ENCODE measurements around the gene VSTM2B.

Gene VSTM2B

DNA sequence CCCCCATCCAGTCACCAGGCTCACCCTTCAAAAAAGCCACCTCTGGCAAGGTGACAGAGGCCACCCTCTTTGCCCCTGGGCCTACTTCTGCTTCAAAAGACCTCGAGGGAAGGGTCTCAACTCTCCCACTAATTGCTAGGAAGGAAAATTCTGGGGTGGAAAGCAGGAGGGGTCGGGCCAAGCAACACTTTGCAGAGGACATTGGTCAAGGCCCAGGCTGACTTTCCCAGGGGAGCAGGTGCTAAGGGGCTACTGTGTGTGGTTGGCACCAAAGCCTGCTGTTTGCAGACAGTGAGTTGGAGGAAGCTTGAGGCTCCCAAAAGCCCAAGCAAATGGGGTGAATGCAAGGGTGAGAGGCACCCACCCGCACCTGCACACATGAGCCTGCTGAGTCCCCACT, 28.6 kb upstream of the VSTM2B start:
- DNase-seq, result no peak

DNA sequence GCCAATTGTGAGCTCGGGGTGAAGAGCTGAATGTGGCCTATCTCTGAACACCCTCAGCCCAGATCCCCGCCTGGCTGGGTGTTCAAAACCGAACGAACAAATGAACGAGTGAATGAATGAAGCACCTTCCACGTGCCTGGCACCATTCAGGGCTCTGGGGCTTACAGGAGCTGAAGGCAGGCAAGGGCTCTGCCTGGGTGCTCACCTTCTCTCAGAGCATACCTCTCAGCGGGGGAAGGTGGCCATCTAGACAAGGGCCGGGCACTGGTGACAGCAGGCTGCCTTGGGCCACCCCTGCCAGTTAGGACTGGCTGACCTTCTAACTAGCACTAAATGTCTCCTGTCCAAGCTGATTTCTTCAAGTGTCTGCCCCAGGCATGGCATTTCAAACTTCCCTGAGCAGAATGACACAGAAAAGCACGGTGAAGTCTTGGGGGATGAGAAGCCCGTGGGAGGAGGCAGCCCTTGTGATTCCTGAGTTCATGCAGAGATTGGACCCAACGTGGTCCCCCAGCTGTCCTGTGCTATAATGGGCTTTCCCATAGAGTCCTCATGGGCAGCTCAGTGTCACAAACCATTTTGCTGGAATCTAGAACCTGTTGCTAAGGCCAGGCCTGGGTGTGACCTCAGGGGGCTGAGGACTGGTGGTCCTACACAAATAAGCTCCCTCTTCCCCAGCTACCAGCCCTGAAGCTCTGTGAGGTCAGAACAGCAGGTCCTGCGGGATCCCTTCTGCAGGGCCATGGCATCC, 27.9 kb upstream of the VSTM2B start:
- DNase-seq, result no peak

DNA sequence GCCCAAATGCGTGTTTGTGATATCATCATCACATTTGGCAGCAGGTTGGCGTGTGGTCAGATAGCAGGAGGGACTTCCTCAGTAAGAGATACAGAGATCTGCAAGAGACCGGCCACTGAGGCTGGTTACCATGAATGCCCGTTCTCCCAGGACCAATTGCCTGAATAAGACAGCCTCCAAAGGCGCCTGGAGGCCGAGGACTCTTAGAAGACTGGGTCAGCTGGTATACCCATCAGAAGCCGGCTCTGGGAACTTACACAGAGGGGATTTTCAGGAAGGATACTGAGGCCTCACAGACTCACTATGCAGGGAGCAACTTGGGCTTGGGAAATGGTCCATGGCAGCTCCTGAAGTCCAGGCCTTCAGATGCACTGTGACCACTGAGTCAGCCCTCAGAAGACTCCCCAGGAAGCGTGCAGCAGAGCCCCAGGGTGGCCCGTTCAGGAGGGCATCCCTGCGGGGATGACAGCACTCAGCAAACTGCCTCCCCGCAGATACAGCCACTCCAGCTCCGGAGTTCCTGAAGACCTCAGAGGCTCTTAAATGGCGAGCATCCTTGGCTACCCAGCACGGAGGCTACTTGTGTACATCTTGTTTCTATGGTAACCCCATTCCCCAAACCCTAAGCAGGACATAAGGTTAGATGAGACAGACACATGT, 26.4 kb upstream of the VSTM2B start:
- DNase-seq, result no peak

DNA sequence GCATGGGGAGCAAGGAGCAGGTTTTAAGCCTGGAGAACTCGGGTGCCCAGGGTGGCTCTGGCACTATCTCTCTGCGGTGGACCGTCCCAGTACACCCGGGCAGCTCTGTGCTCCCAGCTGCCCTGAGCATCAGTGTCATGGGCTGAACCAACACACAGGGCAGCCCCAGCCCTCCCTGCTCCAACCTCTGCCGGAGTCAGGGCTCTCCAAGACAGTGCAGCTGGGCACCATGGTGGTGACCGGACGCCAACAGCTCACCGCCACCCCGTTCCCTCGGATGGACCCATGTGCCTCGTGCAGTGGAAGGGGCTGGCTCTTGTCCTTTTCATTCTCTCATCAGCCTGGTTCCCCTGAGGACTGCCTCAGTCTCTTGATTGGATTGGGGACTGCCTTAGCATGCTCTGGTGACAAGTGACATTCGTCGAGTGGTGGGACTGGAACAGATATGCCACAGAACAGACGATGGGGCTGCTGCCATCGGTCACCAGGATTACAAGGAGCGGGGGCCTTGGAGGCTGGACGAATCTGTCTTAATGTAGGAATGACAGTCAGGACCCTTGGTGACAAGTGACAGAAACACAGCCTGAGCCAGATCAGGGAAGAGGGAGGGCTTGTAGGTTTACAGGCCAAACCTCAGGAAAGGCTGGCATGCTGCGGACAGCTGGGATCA, 25.7 kb upstream of the VSTM2B start:
- no peak for DNase-seq

DNA sequence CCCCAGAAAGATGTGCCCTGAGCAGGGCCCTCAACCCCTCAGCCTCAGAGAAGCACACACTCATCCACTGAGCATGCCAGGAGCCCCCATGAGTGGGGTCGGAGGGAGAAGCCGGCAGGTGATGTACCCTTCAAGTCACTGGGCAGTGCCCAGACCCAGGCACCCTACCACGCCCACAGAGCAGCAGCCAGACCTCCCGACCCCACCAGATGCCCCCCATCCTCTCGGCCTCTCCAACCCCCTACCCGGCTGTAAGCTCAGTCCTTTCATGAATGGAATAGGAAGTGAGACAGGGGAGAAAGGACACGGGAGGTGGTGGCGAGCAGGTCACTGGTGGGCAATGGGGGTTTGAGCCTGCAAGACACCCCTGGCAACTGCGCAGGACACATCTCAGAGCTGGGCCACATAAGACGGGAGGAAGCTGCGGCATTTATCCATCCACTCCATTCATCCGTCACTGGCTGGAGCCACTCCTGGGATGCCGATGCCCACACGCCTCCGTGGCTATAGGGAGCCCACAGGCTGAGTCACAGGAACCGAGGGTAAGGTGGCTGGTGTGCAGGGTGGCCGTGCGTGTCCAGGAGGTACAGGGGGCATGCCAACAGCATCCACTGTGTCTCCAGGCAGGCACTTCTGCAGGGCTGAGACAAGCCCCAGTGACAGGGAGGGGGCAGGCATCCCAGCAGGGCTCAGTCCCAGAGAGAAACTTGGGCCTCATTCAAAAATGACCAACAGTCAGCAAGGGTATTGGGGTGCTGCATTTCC, 23.8 kb upstream of the VSTM2B start:
- no peak for DNase-seq

DNA sequence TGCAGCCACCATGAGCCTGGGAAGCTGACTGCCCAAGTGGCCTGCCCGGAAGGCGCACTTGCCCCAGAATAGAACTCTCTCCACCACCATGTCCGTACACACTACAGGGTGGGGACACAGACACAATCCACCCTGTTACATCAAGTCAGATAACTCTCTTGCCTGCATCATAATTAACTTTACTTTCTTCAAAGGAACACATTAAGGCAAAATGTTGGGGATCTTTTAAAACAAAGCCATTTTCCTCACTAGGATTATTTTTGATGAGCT, 23.3 kb upstream of the VSTM2B start:
- no peak for DNase-seq

DNA sequence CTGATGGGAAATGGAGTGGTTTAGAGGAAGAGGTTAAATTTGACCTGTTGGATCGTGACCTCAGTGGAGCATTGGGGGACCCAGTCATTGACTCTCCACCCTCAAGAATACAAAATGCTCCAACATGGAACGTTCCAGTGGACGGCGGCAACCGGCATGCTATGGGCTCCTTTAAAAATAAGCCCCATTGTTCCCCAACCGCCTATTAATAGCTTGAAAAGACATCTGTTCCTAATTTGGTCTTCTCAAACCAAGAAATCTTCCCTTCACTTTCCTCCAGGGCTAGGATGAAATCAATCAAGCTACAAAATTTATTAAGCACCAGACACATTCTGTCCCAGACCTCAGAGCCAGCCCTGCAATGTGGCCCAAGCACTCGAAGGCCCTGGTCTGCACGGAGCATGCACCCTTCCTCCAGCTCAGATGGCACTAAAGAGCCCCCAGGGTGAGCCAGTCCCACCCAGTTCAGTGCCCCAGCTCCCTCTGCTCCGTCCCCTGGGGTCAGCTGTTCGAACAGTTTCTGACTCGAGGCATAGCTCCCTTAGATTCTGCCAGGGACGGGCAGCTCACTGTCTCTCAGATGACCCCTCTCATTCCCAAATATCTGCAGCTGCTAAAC, 22.5 kb upstream of the VSTM2B start:
- DNase-seq, result no peak

DNA sequence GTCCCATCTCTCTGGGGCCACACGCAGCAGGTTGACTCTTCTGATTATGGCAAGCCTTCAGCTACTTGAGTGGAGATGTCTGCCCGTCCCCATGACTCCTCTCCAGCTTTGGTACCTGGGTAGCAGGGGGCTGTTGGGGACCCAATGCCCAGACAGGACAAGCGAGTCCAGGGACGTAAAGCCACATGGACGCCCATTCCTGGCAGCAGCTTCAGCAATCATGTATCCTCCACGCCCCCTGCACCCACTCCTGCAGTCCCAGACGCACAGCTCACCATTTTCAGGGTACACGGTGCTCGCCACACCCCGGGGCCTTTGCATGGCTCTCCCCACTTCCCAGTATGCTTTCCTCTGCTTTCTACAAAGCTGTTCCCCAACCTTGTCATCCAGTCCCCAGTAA, 22.0 kb upstream of the VSTM2B start:
- no peak for DNase-seq

DNA sequence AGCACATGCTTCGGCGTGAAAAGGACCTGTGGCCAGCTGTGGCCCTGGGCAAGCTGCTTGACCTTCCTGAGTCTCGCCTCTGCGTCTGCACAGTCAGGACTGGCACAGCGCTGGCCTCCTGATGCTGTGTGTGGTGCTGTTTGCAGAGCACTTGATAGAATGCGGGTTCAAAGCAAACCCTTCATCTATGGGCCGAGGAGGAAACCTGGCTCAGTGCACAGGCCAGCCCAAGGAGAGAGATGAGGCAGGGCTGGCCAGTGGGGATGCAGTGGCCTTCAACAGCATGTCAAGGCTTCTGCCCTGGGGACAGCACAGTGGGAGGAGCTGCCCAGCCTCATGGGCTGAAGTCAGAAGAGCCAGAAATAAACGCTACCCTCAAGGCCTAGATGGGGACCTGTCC, 21.3 kb upstream of the VSTM2B start:
- no peak for DNase-seq

DNA sequence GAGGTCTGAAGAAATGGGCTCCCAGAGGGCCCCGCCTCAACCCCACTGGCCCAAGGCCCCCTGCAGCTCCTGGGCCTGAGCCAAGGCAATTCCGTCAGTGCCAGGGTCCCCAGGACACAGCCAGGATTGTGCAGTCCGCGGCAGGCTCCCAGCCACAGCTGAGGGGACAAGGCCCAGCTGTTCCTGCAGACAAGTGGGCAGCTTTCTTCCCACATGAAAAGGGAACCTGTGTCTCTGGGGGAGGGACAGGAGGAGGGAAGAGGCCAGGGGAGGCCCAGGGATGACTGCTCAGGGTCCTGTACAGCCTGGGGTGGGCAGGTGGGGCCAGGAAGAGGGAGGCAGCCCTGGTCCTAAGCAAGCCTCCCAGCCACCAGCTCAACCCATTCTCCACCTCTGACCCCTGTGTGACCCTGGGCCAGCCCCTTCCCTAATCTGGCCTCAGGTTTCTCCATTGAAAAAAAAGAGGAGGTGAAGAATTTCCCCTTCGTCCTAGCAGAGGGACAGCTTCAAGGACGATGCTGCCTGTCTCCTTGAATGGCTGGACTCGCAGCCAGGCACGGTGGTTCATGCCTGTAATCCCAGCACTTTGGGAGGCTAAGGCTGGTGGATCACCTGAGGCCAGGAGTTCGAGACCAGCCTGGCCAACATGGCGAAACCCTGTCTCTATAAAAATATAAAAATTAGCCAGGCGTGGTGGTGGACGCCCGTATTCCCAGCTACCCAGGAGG, 20.5 kb upstream of the VSTM2B start:
- no peak for DNase-seq

DNA sequence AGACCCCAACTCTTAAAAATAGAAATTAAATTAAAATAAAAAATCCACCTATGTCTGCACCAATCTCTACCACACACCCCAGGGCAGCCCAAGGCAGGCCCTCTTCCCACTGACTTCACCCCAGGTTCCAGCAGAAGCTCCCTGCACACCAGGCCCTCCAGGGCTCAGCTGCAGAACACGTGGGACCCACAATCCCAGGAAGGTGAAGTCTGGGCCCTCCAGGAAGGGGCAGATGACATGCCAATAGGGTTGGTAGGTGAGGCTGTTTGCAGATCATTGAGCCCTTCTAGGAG, 19.2 kb upstream of the VSTM2B start:
- no peak for DNase-seq

DNA sequence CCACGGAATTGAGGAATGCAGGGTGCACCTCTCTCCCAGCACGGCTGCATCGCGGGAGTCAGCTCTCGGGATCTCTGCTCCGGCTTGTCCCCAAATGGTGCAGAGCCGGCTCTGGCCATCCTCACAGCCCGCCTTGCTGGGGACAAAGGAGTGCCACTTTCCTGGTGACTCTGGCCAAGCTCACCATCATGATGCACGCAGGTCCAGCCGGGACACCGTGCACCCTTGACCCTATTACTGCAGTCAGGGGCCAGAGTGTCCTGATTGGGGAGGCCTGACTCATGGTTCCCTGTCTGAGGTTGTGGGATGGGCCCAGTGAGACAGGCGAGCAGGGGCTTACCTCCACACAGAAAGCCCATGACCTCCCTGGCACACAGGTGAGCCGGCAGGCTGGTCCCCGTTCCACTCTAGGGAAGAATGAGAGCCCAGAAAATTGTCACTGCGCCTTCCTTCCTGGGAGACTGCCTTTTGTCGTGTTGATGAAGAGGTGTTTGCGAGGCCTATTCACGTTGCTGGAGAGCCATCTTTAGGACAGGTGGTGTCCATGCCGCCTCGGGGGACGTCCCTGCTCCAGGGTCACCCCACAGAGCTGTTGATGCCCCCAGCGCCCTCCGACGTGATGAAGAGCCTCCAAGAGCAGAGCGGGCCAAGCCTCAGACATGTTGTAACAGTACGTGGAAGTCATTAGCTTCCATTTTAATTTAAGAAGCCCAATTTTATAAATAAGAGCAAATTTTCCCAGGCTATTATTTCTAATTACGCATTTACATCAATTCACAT, 18.5 kb upstream of the VSTM2B start:
- no peak for DNase-seq

DNA sequence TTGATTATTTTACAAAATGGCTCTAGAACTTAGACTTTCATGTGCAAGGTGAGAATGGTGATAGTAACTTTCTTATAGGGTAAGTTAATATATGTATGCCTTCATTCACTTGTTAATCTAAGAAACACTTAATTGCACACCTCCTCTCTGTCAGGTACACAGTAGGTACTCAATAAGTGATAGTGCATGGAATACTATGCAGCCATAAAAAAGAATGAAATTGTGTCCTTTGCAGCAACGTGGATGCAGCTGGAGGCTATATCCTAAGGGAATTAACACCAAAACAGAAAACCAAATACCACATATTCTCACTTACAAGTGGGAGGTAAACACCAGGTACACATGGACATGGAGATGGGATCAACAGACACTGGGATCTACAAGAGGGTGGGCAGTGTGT, 17.6 kb upstream of the VSTM2B start:
- no peak for DNase-seq

DNA sequence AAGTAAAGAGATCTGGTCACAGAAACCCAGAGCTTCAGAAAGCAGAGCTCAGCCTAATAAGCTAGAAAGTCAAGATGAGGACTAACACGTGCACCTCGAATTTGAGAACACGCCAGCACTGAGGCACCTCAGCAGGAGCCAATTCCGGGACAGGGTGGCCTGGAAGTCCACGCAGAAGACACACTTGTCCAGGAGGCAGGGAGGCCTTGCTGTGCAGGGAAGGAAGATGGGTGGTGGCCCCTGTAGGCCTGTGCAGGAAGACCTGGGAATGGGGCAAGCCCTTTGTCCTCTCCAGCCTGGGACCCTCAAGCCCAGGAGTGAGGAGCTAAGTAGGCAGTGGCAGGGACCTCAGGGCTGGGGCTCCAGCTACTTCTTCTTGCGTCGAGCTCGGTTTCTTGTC, 16.3 kb upstream of the VSTM2B start:
- no peak for DNase-seq

DNA sequence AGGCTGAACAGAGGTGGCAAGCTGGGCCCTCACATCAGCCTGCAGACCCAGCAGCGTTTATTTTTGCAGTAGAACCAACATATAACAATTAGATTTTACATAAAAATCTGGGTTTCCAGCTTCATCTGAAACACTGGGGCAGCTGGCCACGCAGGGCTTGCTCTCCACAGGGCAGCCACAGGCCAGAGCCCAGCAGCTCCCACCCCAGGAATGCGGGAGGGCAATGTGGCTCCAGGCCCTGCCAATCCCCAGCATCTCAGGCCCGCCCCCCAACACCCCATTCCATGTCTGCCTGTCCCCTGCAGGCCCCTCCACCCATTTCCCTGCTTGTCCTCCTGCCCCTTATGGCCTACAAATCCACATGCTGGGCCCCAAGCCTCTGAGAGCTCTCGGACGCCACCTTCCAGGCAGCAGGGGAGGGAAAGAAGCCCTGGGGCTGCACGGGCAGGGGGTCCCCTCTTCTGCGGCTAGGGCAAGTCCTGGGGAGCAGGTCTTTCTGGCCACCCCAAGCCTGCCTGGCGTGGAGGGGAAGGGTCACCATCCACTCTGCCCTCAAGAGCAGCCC, 15.0 kb upstream of the VSTM2B start:
- DNase-seq, result no peak

DNA sequence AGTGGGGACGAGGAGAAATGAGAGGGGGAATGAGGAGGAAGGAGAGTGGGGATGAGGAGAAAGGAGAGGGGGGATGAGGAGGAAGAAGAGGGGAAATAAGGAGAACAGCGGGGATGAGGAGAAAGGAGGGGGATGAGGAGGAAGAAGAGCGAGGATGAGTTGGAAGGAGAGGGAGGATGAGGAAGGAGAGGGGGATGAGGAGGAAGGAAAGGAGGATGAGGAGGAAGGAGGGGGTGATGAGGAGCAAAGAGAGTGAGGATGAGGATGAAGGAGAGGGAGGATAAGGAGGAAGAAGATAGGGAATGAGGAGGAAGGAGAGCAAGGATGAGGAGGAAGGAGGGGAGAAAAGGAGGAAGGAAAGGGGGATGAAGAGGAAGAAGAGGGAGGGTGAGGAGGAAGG, 14.0 kb upstream of the VSTM2B start:
- DNase-seq, result no peak

DNA sequence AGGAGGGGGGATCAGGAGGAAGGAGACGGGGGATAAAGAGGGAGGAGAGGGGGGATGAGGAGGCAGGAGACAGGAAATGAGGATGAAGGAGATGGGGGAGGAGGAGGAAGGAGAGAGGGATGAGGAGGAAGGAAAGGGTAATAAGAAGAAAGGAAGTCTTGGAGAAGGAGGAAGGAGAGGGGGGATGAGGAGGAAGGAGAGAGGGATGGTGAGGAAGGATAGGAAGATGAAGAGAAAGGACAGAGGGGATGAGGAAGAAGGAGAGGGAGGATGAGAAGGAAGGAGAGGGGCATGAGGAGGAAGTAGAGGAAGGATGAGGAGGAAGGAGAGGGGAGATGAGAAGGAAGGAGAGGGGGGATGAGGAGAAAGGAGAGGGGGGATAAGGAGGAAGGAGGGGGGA, 13.0 kb upstream of the VSTM2B start:
- no peak for DNase-seq

DNA sequence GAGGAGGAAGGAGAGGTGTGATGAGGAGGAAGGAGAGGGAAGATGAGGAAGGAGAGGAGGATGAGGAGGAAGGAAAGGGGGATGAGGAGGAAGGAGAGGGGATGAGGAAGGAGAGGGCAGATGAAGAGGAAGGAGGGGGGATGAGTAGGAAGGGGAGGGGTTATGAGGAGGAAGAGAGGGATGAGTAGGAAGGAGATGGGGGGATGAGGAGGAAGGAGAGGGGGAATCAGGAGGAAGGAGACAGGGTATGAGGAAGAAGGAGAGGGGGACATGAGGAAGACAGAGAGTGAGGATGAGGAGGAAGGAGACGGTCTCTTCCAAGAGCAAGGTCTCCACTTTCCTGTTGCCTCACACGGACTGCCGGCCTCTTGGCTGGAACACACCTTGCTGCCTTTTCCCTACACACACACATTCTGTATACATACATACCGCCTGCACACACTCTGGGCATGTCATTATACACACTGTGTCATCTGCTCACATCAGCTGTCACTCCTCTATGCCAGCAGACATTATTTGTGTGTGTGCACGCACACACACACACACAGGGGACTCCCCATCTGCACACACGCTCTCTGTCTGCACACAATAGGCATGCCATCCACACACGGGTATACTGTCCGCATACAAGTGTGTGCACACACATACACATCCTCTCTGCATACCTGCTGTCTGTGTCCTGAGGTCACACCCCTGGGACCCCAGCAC, 11.1 kb upstream of the VSTM2B start:
- DNase-seq, result no peak

DNA sequence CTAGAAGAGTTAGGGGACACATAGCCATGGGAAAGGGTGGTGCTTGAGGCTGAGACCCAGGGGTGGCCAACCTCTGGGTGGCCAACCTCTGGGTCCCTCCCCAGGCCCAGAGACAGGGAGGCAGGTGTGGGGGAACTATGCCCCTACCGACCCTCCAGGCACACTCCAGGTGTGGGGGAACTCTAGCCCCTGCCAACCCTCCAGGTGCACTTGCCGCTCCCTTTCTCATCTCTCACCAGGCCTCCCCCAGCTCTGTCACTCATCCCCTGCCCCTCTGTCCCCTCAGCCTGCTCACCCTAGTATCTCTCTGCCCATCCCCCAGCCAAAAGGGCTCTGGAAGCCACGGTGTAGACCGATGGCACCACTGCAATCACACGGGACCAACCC, 10.6 kb upstream of the VSTM2B start:
- DNase-seq, result no peak

DNA sequence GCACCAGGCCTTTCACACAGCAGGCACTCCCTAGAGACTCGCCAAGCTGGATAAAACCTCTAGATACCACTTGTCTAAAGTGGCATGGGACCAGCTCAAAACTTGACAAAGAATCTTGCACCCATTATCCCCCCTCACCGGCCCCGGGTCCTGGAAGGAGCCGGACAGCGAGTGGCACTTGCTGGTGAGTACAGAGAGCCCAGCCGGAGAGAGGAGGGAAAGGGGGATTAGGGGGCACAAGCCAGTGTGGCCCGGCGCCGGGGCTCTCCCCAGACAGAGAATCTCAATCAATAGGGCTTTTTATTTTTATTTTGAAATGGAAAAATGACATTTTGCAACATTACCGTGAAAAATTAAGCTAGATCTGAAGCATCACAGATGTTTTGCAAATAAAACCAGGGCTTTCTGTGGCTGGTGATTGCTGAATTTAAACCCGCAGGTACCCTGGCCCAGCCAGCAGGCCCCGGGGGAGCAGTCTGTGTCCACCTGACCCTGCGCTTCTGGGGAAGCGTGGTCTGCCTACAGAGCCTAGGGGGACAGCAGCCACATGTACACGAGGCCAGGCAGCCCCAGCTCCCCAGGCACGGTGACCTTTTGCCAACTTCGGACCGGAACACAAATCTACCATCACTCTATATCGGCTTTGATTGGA, 10.0 kb upstream of the VSTM2B start:
- no peak for DNase-seq

DNA sequence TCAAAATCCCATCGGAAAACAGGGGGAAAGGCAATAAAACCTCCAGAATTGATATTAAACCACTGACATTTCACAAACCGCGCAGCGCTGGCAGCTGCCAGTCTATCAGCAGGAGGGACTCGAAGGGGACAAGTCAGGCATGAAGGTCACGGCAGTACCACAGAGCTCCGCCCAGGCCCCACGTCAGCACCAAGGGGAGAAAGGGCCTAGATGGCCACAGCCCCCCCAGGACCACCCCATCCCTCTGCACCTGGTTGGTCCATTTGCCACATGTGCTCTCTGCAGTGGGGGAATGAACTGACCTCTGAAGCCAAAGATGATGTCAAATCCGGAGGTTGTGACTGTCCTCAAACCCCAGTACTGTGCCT, 9.5 kb upstream of the VSTM2B start:
- DNase-seq, result no peak
